Subcutaneous adipose tissue (tissue), 4 donors: Measurements from ENCODE around the gene ACTRT2. TPM values are rescaled to one million over a fixed set of nuclear protein-coding genes. Genes with fewer than 3 reads are reported as not detected.

Source experiments
- CTCF ChIP-seq: fragments of 450-650 bp; IDR thresholded peaks from one replicate; pipeline ENCODE4 v1.5.1; 2016; ENCODE audit warnings: low read depth, mild to moderate bottlenecking, control low read depth, antibody characterized with exemption, moderate library complexity
- total RNA-seq, 4 donors: library from RNA; depleted of rRNA; stranded (reverse); fragments of >200 nt; gene quantifications; one replicate each; pipeline ENCODE4 v1.1.0, GENCODE V29; 2016

The ACTRT2 gene
- total RNA-seq, 4 donors from 2014 or later, result not detected

DNA sequence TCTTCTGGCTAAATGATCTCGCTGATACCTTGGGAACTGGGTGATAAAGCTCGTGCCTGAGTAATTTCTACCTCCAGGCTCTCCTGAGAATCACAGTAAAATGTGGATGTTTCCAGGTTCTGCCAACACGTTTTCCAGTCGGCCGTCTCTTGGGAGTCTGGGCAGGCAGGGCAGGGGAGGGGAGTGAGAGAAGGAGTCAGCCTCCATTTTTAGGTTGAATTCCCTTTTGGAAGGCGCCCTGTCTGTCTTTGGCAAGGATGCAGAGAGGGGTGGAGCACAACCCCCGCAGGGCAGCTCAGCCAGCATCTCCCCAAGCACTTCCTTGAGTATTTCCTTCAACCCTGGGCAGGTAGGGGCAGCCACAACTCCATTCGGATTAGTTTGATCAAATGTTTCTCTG is 15.5 kb upstream of the ACTRT2 start:
- TF ChIP-seq CTCF, result no peak

- no peak for TF ChIP-seq CTCF
Observed at GRCh38 chr1:3007298-3008147, 13.7 kb upstream of the ACTRT2 start.

- TF ChIP-seq CTCF, result no peak
Observed at GRCh38 chr1:3009021-3009420, 12.2 kb upstream of the ACTRT2 start.

DNA sequence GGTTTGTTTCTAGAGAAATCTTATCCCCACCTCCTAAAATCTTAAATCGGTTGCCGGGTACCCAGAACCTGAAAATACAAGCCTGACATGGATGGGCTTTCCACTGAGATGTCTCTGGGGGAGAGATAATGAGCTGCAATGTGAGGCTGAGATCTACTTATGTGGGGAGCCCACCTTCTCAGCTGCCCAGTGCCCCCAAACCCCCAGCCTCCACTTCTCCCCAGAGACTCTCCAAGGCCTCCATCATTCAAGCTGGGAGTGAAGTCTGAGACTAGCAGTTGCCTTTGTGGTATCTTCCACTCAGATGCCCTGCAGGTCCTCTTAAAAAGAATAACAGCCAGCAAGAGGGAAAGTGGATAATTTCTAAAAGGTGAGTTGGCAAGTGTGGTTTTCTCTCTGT is 11.7 kb upstream of the ACTRT2 start:
- no peak for TF ChIP-seq CTCF

DNA sequence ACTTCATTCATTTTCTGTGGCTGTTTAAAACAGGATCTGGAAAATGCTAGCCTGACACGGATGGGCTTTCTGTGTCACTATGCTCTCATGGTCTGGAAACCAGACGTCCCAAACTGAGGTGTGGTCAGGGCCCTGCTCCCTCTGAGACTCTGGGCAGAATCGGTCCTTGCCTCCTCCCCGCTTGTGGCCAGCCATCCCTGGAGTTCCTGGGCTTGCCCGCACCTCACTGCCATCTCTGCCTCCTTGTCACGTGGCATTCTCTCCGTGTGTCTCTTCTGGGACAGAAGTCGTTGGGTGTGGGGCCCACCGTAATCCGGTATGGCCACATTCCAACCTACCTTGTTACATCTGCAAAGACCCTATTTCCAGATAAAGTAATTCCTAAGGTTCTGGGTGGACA is 10.1 kb upstream of the ACTRT2 start:
- TF ChIP-seq CTCF, result no peak

DNA sequence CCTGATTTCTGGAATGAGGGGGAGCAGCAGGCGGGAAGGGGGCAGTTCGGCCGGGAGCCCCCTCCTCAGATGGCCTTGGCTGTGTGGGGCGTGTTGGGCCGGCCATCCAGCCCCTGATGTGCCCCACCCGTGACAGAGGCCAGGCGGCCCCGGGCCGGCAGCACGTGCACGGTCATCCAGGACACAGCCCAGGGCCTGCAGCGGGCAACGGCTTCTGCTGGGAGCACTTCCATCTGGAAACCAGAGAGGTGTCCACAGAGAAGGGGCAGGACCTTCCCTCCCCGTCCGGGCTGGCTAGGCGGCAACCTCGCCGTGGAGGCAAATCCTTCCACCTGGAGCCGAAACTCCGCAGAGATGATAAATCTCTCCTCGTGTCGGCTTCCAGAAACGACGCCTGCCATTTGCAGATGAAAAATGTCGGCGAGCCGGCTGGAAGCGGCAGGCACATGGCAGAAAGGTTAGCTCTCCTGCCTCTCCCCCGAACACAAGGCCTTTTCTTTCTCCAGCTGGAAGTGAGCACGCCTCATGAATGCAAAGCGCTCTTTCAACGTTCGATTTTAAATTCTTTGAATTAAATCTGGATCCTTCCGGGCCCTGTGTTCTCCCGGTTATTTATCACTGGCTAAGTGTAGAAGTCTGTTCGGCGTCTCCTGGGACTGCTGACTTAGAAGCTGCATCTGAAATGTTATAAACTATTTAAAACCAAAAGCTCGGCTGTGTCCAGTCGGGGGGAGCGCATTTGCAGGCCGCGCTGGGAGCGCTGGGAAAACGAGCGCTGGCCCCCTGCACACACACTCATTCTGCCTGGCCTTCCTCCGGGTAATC is 9.4 kb upstream of the ACTRT2 start:
- no peak for TF ChIP-seq CTCF
